ENCODE results near the gene NGF. TPM values are rescaled to one million over a fixed set of nuclear protein-coding genes. Genes with fewer than 3 reads are reported as not detected.

Gene NGF
- total and polyA plus RNA-seq, 2 of the 4 experiments (the other 2 are of a cell fraction): 12.5 to 21.7 TPM

DNA sequence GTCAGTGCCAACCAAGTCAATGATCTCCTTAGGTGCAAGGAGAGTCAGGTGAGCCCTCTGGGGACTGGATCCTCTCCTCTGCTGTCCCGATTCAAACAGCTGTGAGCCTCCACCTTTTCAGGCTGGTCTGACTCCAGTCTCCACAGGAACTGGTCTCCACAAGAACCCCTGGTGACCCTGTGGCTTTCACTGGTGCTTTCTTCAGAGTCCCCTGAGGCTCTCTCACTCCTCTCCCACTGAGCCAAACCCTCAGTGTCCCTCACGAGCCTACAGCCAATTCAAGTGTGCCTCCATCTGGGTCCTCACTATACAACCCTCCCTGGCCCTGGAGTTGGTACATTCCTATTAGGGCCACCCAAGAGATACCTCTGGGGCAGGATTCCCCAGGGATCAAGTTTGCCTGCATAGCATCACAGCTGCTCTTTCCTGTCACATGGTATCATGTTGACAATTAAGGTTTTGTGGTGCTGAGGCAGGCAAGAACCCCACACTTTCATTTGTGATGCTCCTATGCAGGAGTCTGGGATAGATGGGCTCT, 5.2 kb upstream of the NGF start:
- no peak for TF ChIP-seq CEBPB (IDR thresholded peaks at IDR 0.05; ENCODE audit: low read depth, low read length)
- no peak for TF ChIP-seq MAFK (IDR thresholded peaks at IDR 0.05; ENCODE audit: low read depth, low read length)
- TF ChIP-seq CHD1 (IDR thresholded peaks at IDR 0.05; ENCODE audit: low read depth, low read length): no peak
- H3K4me2 ChIP-seq (ENCODE audit: low read depth, low read length): no peak overlapping the region
- no peak overlapping the region for H3K56ac ChIP-seq (ENCODE audit: extremely low read depth, insufficient read depth, low read length)
- ATAC-seq (ENCODE audit: low read depth): no peak
- no peaks in the 10 kb centered on the region for H4K20me1 ChIP-seq (ENCODE audit: insufficient read depth, low read length)
- no peaks in the 10 kb centered on the region for H3K36me3 ChIP-seq (ENCODE audit: control insufficient read depth, insufficient read depth, low read length)
- in situ Hi-C loops (cut with MboI; ENCODE audit: low sequenced_read_pairs): loop anchor here (5.0 kb wide), 1 partner anchor 39 kb away; no protein-coding TSS in a partner anchor
- dilution Hi-C loops (cut with HindIII; ENCODE audit: low sequenced_read_pairs, unreplicated experiment): no loop called here
- H3K18ac ChIP-seq (ENCODE audit: low read depth, low read length): no peak overlapping the region
- no peak overlapping the region for H3K27ac ChIP-seq (ENCODE audit: insufficient read depth, low read length)
- H2BK15ac ChIP-seq (ENCODE audit: low read depth, low read length): no peak overlapping the region
- H4K8ac ChIP-seq (ENCODE audit: low read depth in 2 of 2, low read length in 2 of 2): no peak overlapping the region
- H3K4ac ChIP-seq (ENCODE audit: low read depth, low read length): no peak overlapping the region
- no peaks in the 10 kb centered on the region for H3K9me3 ChIP-seq (ENCODE audit: control insufficient read depth, insufficient read depth, low read length)
- no peak overlapping the region for H2BK120ac ChIP-seq (ENCODE audit: low read depth, low read length)
- no TSS peak for BruUV-seq (replicated peaks)
- 0 out of 2 replicates have a peak, but pooled peaks cover 2% of the 10 kb centered on the region for H3K4me1 ChIP-seq (ENCODE audit: control insufficient read depth, insufficient read depth, low read length)
- POLR2A ChIA-PET (ENCODE audit: unreplicated experiment): no interaction called here
- H3K4me3 ChIP-seq (ENCODE audit: insufficient read depth, low read depth, low read length): no peak overlapping the region
- no peak overlapping the region for H4K91ac ChIP-seq (ENCODE audit: insufficient read depth, low read depth, low read length)
- H3K14ac ChIP-seq (replicated peaks; ENCODE audit: low read depth, low read length): no peak overlapping the region
- no peak overlapping the region for H2BK20ac ChIP-seq (ENCODE audit: low read depth, low read length)
- no peak overlapping the region for H2AFZ ChIP-seq (replicated peaks; ENCODE audit: low read length, poor library complexity)
- H3K27me3 ChIP-seq (ENCODE audit: control insufficient read depth, insufficient read depth, low read length): peaks cover 7% of the 10 kb centered on the region; the same call in 1 of the 2 replicates
- no peak overlapping the region for H2BK5ac ChIP-seq (ENCODE audit: low read depth, low read length, poor library complexity, severe bottlenecking)
- H3K23ac ChIP-seq (ENCODE audit: low read depth, low read length): no peak overlapping the region
- DNase-seq: no peak
- no peaks in the 10 kb centered on the region for H3K79me1 ChIP-seq (ENCODE audit: low read depth in 1 of 2, low read length in 2 of 2)
- no peaks in the 10 kb centered on the region; the same call in 1 of the 2 replicates for H3K9me1 ChIP-seq (ENCODE audit: insufficient read depth, low read length)
- intact Hi-C loops (cut with micrococcal nuclease): no loop called here
- WGBS, 2 experiments (ENCODE audit: extremely low coverage in 2 of 2, insufficient read length in 1 of 2): no CpG with 5 or more reads among the region's 2 CpGs
- CTCF ChIA-PET: no interaction called here
- H4K5ac ChIP-seq (ENCODE audit: low read depth, low read length): no peak overlapping the region
- H3K9ac ChIP-seq (ENCODE audit: low read depth, low read length): no peak overlapping the region
- no peak overlapping the region for H2AK9ac ChIP-seq (replicated peaks; ENCODE audit: low read depth, low read length, poor library complexity)
- H2AK5ac ChIP-seq (ENCODE audit: low read depth, low read length): no peak overlapping the region

Data from IMR-90 (cell line).